HG03354 (cell line): ENCODE measurements around the gene P2RY14.

Experiments
- ATAC-seq: cut with Tn5 transposase; IDR thresholded peaks from one replicate; pipeline ENCODE4 v1.9.1; 2021; ENCODE audit warnings: mild to moderate bottlenecking; ENCODE audit not compliant: unreplicated experiment, poor library complexity, severe bottlenecking

The P2RY14 gene

GRCh38 chr3:151305060-151305774, 26.9 kb upstream of the P2RY14 start:
- no peak for ATAC-seq

GRCh38 chr3:151303751-151304150, 25.4 kb upstream of the P2RY14 start:
- ATAC-seq = no peak

- no peak for ATAC-seq
Observed at GRCh38 chr3:151301787-151302186, 23.4 kb upstream of the P2RY14 start.

GRCh38 chr3:151300539-151300938, 22.2 kb upstream of the P2RY14 start:
- ATAC-seq = no peak

- no peak for ATAC-seq
Observed at GRCh38 chr3:151299006-151299405, 20.7 kb upstream of the P2RY14 start.

GRCh38 chr3:151297429-151297828, 19.1 kb upstream of the P2RY14 start:
- no peak for ATAC-seq

- no peak for ATAC-seq
Observed at GRCh38 chr3:151296226-151296625, 17.9 kb upstream of the P2RY14 start.

- ATAC-seq = no peak
Observed at GRCh38 chr3:151293127-151293526, 14.8 kb upstream of the P2RY14 start.

GRCh38 chr3:151290673-151291072, 12.3 kb upstream of the P2RY14 start:
- ATAC-seq = no peak

GRCh38 chr3:151289445-151289844, 11.1 kb upstream of the P2RY14 start:
- ATAC-seq = no peak

GRCh38 chr3:151285940-151286339, 7.6 kb upstream of the P2RY14 start:
- ATAC-seq = no peak

GRCh38 chr3:151283907-151284461, 5.6 kb upstream of the P2RY14 start:
- no peak for ATAC-seq

GRCh38 chr3:151283387-151283786, 5.0 kb upstream of the P2RY14 start:
- ATAC-seq = no peak

GRCh38 chr3:151282921-151283320, 4.6 kb upstream of the P2RY14 start:
- ATAC-seq = no peak

GRCh38 chr3:151281671-151282324, 3.5 kb upstream of the P2RY14 start:
- ATAC-seq = no peak

- ATAC-seq = peak; percentile 68
Observed at GRCh38 chr3:151276687-151277042, 1.7 kb downstream of the P2RY14 start.

- ATAC-seq = peak; percentile 59
Observed at GRCh38 chr3:151276038-151276686, 2.2 kb downstream of the P2RY14 start.

GRCh38 chr3:151275091-151275490, 3.3 kb downstream of the P2RY14 start:
- no peak for ATAC-seq

GRCh38 chr3:151269631-151270030, 8.7 kb downstream of the P2RY14 start:
- no peak for ATAC-seq

- ATAC-seq = peak; percentile 41
Observed at GRCh38 chr3:151268267-151269235, 9.8 kb downstream of the P2RY14 start.
